ENCODE measurements around the gene CPLX3. TPM values are rescaled to one million over a fixed set of nuclear protein-coding genes. Genes with fewer than 3 reads are reported as not detected.

CPLX3 gene
- total and polyA plus RNA-seq, 2 donors (not counting 1 experiment from before 2014, with no cell fraction given) = not detected

DNA sequence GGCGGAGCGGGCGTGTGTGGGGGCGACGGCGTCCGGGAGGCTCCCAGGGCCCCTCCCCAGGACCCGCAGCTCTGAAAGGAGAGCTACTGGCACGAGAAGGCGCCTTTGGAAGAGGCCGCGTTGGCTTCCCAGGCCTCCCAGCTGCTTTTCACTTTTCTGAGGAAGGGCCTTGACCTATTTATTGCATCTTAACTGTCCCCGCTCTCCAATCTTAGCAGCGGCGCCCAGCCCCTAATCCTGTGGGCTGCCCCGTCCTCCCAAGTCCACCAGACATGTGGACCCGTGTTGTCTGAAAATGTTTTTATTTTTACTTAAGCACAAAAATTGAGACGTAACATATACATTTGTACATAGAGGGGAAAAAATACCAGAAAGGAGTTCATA lies 17.0 kb downstream of the CPLX3 start:
- no peak for TF ChIP-seq EZH2 (IDR thresholded peaks at IDR 0.05; ENCODE audit: low read length, missing control alignments)
- no peak for TF ChIP-seq CTCF (conservative IDR thresholded peaks at IDR 0.05 in 1 of 2, IDR thresholded peaks at IDR 0.05 in 1 of 2; ENCODE audit: low read depth in 1 of 2, low read length in 2 of 2)
- Histone ChIP-seq H3K9ac (ENCODE audit: insufficient read depth, low read length) (peak overlapping the region; percentile 75), H3K9me3 (ENCODE audit: control insufficient read depth, insufficient read depth, low read depth, low read length) (no peaks in the 10 kb centered on the region), H2AFZ (ENCODE audit: low read length) (peak overlapping the region; percentile 16), H3K27ac (ENCODE audit: insufficient read depth, low read length) (peak overlapping the region; percentile 81), H3K36me3 (ENCODE audit: control insufficient read depth, insufficient read depth, low read length) (peaks cover 7% of the 10 kb centered on the region), H3K4me2 (ENCODE audit: extremely low read depth, insufficient read depth, low read length) (peak overlapping the region; percentile 91), H3K4me3 (replicated peaks in 1 of 4; ENCODE audit: control extremely low read depth in 1 of 4, insufficient read depth in 1 of 4, low read depth in 3 of 4, low read length in 4 of 4) (peak overlapping the region; percentile 34 to 59 (median 48)), H3K79me2 (ENCODE audit: control insufficient read depth, insufficient read depth, low read length) (no peaks in the 10 kb centered on the region), H4K20me1 (ENCODE audit: control insufficient read depth, extremely low read depth, insufficient read depth, low read length) (no peaks in the 10 kb centered on the region), H3K27me3 (ENCODE audit: control insufficient read depth, insufficient read depth, low read length) (no peaks in the 10 kb centered on the region), H3K4me1 (ENCODE audit: control insufficient read depth, extremely low read depth, insufficient read depth, low read length) (peaks cover 7% of the 10 kb centered on the region)
- DNase-seq (ENCODE audit: low read depth in 2 of 2) = no peak

DNA sequence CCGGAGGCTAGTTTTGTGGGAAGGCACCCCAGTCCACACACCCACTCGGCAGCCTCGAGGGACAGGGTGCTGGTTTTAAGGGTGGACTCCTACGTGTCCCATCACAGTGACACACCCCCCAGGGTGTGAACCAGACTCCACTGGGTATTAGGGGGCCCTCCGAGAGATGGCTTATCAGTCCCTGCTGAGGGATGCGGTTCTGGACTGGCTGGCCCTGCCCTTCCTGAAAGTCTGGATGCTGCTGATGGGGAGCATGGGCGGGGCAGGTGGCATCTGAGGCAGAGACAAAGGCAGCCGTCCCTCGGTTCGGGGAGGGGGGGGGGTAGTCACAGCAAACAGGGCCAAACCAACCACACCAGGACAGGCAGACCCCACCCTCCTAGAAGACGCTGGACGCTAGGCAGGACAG lies 17.5 kb downstream of the CPLX3 start:
- Histone ChIP-seq H4K20me1 (ENCODE audit: control insufficient read depth, extremely low read depth, insufficient read depth, low read length) (no peaks in the 10 kb centered on the region), H3K9ac (ENCODE audit: insufficient read depth, low read length) (peak overlapping the region; percentile 75), H3K27me3 (ENCODE audit: control insufficient read depth, insufficient read depth, low read length) (no peaks in the 10 kb centered on the region), H2AFZ (ENCODE audit: low read length) (no peak overlapping the region), H3K36me3 (ENCODE audit: control insufficient read depth, insufficient read depth, low read length) (peaks cover 9% of the 10 kb centered on the region), H3K27ac (ENCODE audit: insufficient read depth, low read length) (peak overlapping the region; percentile 81), H3K9me3 (ENCODE audit: control insufficient read depth, insufficient read depth, low read depth, low read length) (no peaks in the 10 kb centered on the region), H3K4me1 (ENCODE audit: control insufficient read depth, extremely low read depth, insufficient read depth, low read length) (peaks cover 7% of the 10 kb centered on the region), H3K4me3 (replicated peaks in 1 of 4; ENCODE audit: control extremely low read depth in 1 of 4, insufficient read depth in 1 of 4, low read depth in 3 of 4, low read length in 4 of 4) (peak overlapping the region in 2 of 4 experiments; percentile 55 to 59), H3K4me2 (ENCODE audit: extremely low read depth, insufficient read depth, low read length) (peak overlapping the region; percentile 91), H3K79me2 (ENCODE audit: control insufficient read depth, insufficient read depth, low read length) (no peaks in the 10 kb centered on the region)
- TF ChIP-seq EZH2 (IDR thresholded peaks at IDR 0.05; ENCODE audit: low read length, missing control alignments) (no peak), CTCF (conservative IDR thresholded peaks at IDR 0.05 in 1 of 2, IDR thresholded peaks at IDR 0.05 in 1 of 2; ENCODE audit: low read depth in 1 of 2, low read length in 2 of 2) (no peak)
- no peak for DNase-seq (ENCODE audit: low read depth in 2 of 2)

- H3K4me1 ChIP-seq (ENCODE audit: control insufficient read depth, extremely low read depth, insufficient read depth, low read length) = peaks cover 7% of the 10 kb centered on the region
- H3K36me3 ChIP-seq (ENCODE audit: control insufficient read depth, insufficient read depth, low read length) = peaks cover 9% of the 10 kb centered on the region
- H3K9me3 ChIP-seq (ENCODE audit: control insufficient read depth, insufficient read depth, low read depth, low read length) = no peaks in the 10 kb centered on the region
- no peak overlapping the region for H3K4me2 ChIP-seq (ENCODE audit: extremely low read depth, insufficient read depth, low read length)
- no peak for DNase-seq (ENCODE audit: low read depth in 2 of 2)
- no peaks in the 10 kb centered on the region for H4K20me1 ChIP-seq (ENCODE audit: control insufficient read depth, extremely low read depth, insufficient read depth, low read length)
- no peak overlapping the region for H3K9ac ChIP-seq (ENCODE audit: insufficient read depth, low read length)
- H2AFZ ChIP-seq (ENCODE audit: low read length) = no peak overlapping the region
- H3K79me2 ChIP-seq (ENCODE audit: control insufficient read depth, insufficient read depth, low read length) = no peaks in the 10 kb centered on the region
- TF ChIP-seq EZH2 (IDR thresholded peaks at IDR 0.05; ENCODE audit: low read length, missing control alignments) (no peak), CTCF (conservative IDR thresholded peaks at IDR 0.05 in 1 of 2, IDR thresholded peaks at IDR 0.05 in 1 of 2; ENCODE audit: low read depth in 1 of 2, low read length in 2 of 2) (no peak)
- no peak overlapping the region for H3K4me3 ChIP-seq (replicated peaks in 1 of 4; ENCODE audit: control extremely low read depth in 1 of 4, insufficient read depth in 1 of 4, low read depth in 3 of 4, low read length in 4 of 4)
- no peak overlapping the region for H3K27ac ChIP-seq (ENCODE audit: insufficient read depth, low read length)
- no peaks in the 10 kb centered on the region for H3K27me3 ChIP-seq (ENCODE audit: control insufficient read depth, insufficient read depth, low read length)
Measured at GRCh38 chr15:74844319-74845207, 18.1 kb downstream of the CPLX3 start.

Measured in fibroblast of lung (primary cell).